ENCODE measurements around the gene POLR2B.

DNA sequence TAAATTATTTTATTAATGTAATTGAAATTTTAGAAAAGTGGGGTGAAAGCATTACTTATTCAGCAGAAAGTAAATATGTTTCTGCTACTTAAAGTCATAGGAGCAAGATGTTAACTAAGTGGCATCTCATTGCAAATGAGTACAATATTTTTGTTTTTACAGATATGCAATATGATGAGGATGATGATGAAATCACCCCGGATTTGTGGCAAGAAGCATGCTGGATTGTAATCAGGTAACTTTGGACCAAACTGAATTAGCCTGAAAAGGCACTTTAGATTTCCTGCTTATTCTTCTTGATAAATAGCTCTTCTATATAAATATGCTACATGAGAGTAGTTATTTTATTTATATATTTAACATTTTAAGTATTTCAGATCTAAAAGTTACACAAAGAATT is 7.5 kb downstream of the POLR2B start:
- TF ChIP-seq POLR2A (IDR thresholded peaks at IDR 0.05; ENCODE audit: low read depth, low read length) = no peak
- no peak for TF ChIP-seq POLR2AphosphoS5 (IDR thresholded peaks at IDR 0.05; ENCODE audit: low read depth, low read length)
- no peak for TF ChIP-seq TAF1 (IDR thresholded peaks at IDR 0.05; ENCODE audit: low read depth, low read length)
- no peak for TF ChIP-seq POU2F2 (IDR thresholded peaks at IDR 0.05; ENCODE audit: low read depth, low read length)

Data from GM12891 (cell line).